NCI-H1092 treated with DMSO at 0.1 percent for 48 hours (cell line): ENCODE data around the gene CTNNA3.

ENCODE experiments used
- DNase-seq: peaks from one replicate; lab custom pipeline; 2025; lab: John Stamatoyannopoulos, UW

Gene CTNNA3

GRCh38 chr10:67114945-67115344 lies 581.0 kb downstream of the CTNNA3 start:
- DNase-seq: peak; percentile 18

- DNase-seq: no peak
Measured at GRCh38 chr10:67112765-67113164, 583.2 kb downstream of the CTNNA3 start.

- peak; percentile 83 for DNase-seq
Measured at GRCh38 chr10:67110286-67110685, 585.7 kb downstream of the CTNNA3 start.

- DNase-seq: no peak
Measured at GRCh38 chr10:67107670-67108069, 588.3 kb downstream of the CTNNA3 start.

- no peak for DNase-seq
Measured at GRCh38 chr10:67100951-67101350, 595.0 kb downstream of the CTNNA3 start.

- DNase-seq: no peak
Measured at GRCh38 chr10:67098461-67098860, 597.5 kb downstream of the CTNNA3 start.

- no peak for DNase-seq
Measured at GRCh38 chr10:67095531-67095930, 600.5 kb downstream of the CTNNA3 start.

GRCh38 chr10:67088036-67088435 lies 608.0 kb downstream of the CTNNA3 start:
- no peak for DNase-seq

- no peak for DNase-seq
Measured at GRCh38 chr10:67087135-67087425, 608.9 kb downstream of the CTNNA3 start.

- DNase-seq: no peak
Measured at GRCh38 chr10:67086327-67087134, 609.5 kb downstream of the CTNNA3 start.

- no peak for DNase-seq
Measured at GRCh38 chr10:67079126-67079525, 616.9 kb downstream of the CTNNA3 start.

- no peak for DNase-seq
Measured at GRCh38 chr10:67077376-67077775, 618.6 kb downstream of the CTNNA3 start.

GRCh38 chr10:67076144-67076543 lies 619.9 kb downstream of the CTNNA3 start:
- DNase-seq: no peak

- no peak for DNase-seq
Measured at GRCh38 chr10:67075491-67075971, 620.5 kb downstream of the CTNNA3 start.

- no peak for DNase-seq
Measured at GRCh38 chr10:67072654-67073053, 623.3 kb downstream of the CTNNA3 start.

GRCh38 chr10:67050415-67050814 lies 645.6 kb downstream of the CTNNA3 start:
- no peak for DNase-seq

GRCh38 chr10:67049988-67050387 lies 646.0 kb downstream of the CTNNA3 start:
- no peak for DNase-seq

- DNase-seq: no peak
Measured at GRCh38 chr10:67046507-67046906, 649.5 kb downstream of the CTNNA3 start.

- no peak for DNase-seq
Measured at GRCh38 chr10:67045404-67045803, 650.6 kb downstream of the CTNNA3 start.

- no peak for DNase-seq
Measured at GRCh38 chr10:67043041-67043440, 653.0 kb downstream of the CTNNA3 start.

- no peak for DNase-seq
Measured at GRCh38 chr10:67036808-67037207, 659.2 kb downstream of the CTNNA3 start.

- DNase-seq: no peak
Measured at GRCh38 chr10:67033878-67034277, 662.1 kb downstream of the CTNNA3 start.

- DNase-seq: no peak
Measured at GRCh38 chr10:67022099-67022498, 673.9 kb downstream of the CTNNA3 start.

- DNase-seq: no peak
Measured at GRCh38 chr10:67017218-67017617, 678.8 kb downstream of the CTNNA3 start.
